ENCODE results near the gene CDCA3.

GRCh38 chr12:6890789-6891645 is 39.9 kb upstream of the CDCA3 start:
- peak; percentile 78 to 97 (median 92) for TF ChIP-seq CTCF (IDR thresholded peaks at IDR 0.05)
- peak in 3 of 4 donors; percentile 34 to 67 (median 44) for TF ChIP-seq POLR2A (IDR thresholded peaks at IDR 0.05)

Measured in esophagus squamous epithelium (tissue), 4 donors.